ENCODE measurements around the gene CATSPERD. TPM values are rescaled to one million over a fixed set of nuclear protein-coding genes. Genes with fewer than 3 reads are reported as not detected.

Gene CATSPERD
- total RNA-seq, 1 experiment from 2014 or later: not detected

DNA sequence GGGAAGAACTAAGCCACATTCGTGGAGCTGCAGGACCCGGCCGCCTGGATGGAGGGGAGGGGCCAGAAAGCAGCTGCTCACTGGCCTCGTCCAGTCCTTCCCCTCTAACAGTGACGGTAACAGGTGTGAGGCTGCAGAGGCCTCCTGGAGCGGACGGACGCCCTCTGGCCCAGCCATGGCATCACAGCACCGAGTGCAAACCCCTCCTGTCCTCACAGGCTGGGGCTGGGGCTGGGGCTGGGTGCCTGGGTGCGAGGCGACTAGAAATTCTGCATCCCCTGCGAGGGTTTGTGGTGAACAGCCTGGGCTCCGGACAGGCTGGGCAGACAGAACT is 43.7 kb upstream of the CATSPERD start:
- Histone ChIP-seq H3K4me3 (no peak overlapping the region), H3K9me2 (ENCODE audit: insufficient read depth) (no peaks in the 10 kb centered on the region), H3K36me3 (ENCODE audit: low read depth) (no peaks in the 10 kb centered on the region), H3F3A (ENCODE audit: insufficient read depth, low read depth) (no peaks in the 10 kb centered on the region), H2AFZ (no peak overlapping the region), H4K20me1 (ENCODE audit: insufficient read depth) (no peaks in the 10 kb centered on the region), H3K79me2 (ENCODE audit: low read depth) (peaks cover 9% of the 10 kb centered on the region), H3K9me3 (ENCODE audit: insufficient read depth, low read depth) (no peaks in the 10 kb centered on the region), H3K4me2 (no peak overlapping the region), H3K4me1 (replicated peaks; ENCODE audit: insufficient read depth) (no peaks in the 10 kb centered on the region), H3K27me3 (ENCODE audit: insufficient read depth, low read depth) (no peaks in the 10 kb centered on the region), H3K27ac (no peak overlapping the region)
- POLR2A ChIA-PET (ENCODE audit: unreplicated experiment): no interaction called here
- intact Hi-C loops (cut with micrococcal nuclease; ENCODE audit: unreplicated experiment): no loop called here
- CTCF ChIA-PET: no interaction called here
- TF ChIP-seq, protein P1, sequence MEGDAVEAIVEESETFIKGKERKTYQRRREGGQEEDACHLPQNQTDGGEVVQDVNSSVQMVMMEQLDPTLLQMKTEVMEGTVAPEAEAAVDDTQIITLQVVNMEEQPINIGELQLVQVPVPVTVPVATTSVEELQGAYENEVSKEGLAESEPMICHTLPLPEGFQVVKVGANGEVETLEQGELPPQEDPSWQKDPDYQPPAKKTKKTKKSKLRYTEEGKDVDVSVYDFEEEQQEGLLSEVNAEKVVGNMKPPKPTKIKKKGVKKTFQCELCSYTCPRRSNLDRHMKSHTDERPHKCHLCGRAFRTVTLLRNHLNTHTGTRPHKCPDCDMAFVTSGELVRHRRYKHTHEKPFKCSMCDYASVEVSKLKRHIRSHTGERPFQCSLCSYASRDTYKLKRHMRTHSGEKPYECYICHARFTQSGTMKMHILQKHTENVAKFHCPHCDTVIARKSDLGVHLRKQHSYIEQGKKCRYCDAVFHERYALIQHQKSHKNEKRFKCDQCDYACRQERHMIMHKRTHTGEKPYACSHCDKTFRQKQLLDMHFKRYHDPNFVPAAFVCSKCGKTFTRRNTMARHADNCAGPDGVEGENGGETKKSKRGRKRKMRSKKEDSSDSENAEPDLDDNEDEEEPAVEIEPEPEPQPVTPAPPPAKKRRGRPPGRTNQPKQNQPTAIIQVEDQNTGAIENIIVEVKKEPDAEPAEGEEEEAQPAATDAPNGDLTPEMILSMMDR (conservative IDR thresholded peaks at IDR 0.05): no peak
- no peak for TF ChIP-seq EZH2 (IDR thresholded peaks at IDR 0.05; ENCODE audit: low read depth)
- BruUV-seq (replicated peaks): no TSS peak
- no peak for DNase-seq

DNA sequence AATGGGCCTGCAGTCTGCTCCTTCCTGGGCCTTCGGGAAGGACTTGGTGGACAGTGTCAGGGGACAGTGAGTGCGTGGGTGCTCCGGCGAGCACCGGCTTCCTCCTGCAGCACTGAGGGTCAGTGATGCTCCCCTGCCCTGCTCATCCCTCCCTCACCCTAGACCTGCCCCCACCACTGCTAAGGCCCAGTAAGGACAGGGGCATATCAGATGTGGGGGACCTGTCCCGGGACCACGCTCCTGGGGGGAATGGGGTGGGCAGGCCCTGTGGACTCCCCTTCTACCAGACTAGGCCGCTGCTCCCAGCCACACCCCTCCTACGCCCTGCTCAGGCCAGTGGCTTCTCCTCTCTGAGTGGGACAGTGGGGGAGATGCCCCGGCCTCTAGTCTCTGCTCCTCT is 43.3 kb upstream of the CATSPERD start:
- BruUV-seq (replicated peaks): no TSS peak
- Histone ChIP-seq H3K4me1 (replicated peaks; ENCODE audit: insufficient read depth) (no peaks in the 10 kb centered on the region), H3F3A (ENCODE audit: insufficient read depth, low read depth) (no peaks in the 10 kb centered on the region), H2AFZ (no peak overlapping the region), H3K4me3 (no peak overlapping the region), H3K9me2 (ENCODE audit: insufficient read depth) (no peaks in the 10 kb centered on the region), H3K36me3 (ENCODE audit: low read depth) (no peaks in the 10 kb centered on the region), H3K9me3 (ENCODE audit: insufficient read depth, low read depth) (no peaks in the 10 kb centered on the region), H4K20me1 (ENCODE audit: insufficient read depth) (no peaks in the 10 kb centered on the region), H3K27ac (no peak overlapping the region), H3K4me2 (no peak overlapping the region), H3K27me3 (ENCODE audit: insufficient read depth, low read depth) (no peaks in the 10 kb centered on the region), H3K79me2 (ENCODE audit: low read depth) (peaks cover 9% of the 10 kb centered on the region)
- DNase-seq: no peak
- CTCF ChIA-PET: no interaction called here
- intact Hi-C loops (cut with micrococcal nuclease; ENCODE audit: unreplicated experiment): no loop called here
- POLR2A ChIA-PET (ENCODE audit: unreplicated experiment): no interaction called here
- TF ChIP-seq EZH2 (IDR thresholded peaks at IDR 0.05; ENCODE audit: low read depth): no peak
- TF ChIP-seq, protein P1 (conservative IDR thresholded peaks at IDR 0.05): no peak

DNA sequence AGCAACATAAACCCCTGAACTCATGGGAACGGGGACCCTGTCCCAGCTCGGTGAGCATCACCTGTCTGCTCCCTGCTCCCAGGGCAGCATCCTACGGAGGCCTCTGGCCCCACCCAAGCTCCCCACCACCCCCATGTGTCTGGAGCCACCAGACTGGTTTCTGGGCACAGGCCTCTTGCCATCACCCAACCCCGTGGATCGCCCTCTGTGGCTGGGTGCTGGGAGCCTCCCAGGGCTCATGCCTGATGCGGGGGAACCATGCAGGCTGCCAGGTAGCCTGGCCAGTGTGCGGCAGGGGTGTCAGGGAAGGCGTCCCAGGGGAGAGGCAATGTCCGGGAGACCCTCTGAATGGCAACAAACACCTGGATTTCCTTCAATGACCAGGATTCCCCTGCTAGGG is 42.9 kb upstream of the CATSPERD start:
- intact Hi-C loops (cut with micrococcal nuclease; ENCODE audit: unreplicated experiment): no loop called here
- H3K9me2 ChIP-seq (ENCODE audit: insufficient read depth): no peaks in the 10 kb centered on the region
- no peaks in the 10 kb centered on the region for H4K20me1 ChIP-seq (ENCODE audit: insufficient read depth)
- TF ChIP-seq, protein P1 (conservative IDR thresholded peaks at IDR 0.05): no peak
- no peak for TF ChIP-seq EZH2 (IDR thresholded peaks at IDR 0.05; ENCODE audit: low read depth)
- POLR2A ChIA-PET (ENCODE audit: unreplicated experiment): no interaction called here
- H3K79me2 ChIP-seq (ENCODE audit: low read depth): peaks cover 9% of the 10 kb centered on the region
- H3K4me3 ChIP-seq: no peak overlapping the region
- no peaks in the 10 kb centered on the region for H3K36me3 ChIP-seq (ENCODE audit: low read depth)
- H3K4me1 ChIP-seq (replicated peaks; ENCODE audit: insufficient read depth): no peaks in the 10 kb centered on the region
- no peak overlapping the region for H3K27ac ChIP-seq
- no peaks in the 10 kb centered on the region for H3K9me3 ChIP-seq (ENCODE audit: insufficient read depth, low read depth)
- H3K4me2 ChIP-seq: no peak overlapping the region
- no peak overlapping the region for H2AFZ ChIP-seq
- BruUV-seq (replicated peaks): no TSS peak
- H3F3A ChIP-seq (ENCODE audit: insufficient read depth, low read depth): no peaks in the 10 kb centered on the region
- no peaks in the 10 kb centered on the region for H3K27me3 ChIP-seq (ENCODE audit: insufficient read depth, low read depth)
- CTCF ChIA-PET: no interaction called here
- no peak for DNase-seq
